GM18867 (cell line): Measurements from ENCODE around the gene FAM161A.

Experiments
- ATAC-seq: cut with Tn5 transposase; IDR thresholded peaks from one replicate; pipeline ENCODE4 v1.9.1; 2021; ENCODE audit warnings: mild to moderate bottlenecking, moderate library complexity; ENCODE audit not compliant: unreplicated experiment

FAM161A gene

DNA sequence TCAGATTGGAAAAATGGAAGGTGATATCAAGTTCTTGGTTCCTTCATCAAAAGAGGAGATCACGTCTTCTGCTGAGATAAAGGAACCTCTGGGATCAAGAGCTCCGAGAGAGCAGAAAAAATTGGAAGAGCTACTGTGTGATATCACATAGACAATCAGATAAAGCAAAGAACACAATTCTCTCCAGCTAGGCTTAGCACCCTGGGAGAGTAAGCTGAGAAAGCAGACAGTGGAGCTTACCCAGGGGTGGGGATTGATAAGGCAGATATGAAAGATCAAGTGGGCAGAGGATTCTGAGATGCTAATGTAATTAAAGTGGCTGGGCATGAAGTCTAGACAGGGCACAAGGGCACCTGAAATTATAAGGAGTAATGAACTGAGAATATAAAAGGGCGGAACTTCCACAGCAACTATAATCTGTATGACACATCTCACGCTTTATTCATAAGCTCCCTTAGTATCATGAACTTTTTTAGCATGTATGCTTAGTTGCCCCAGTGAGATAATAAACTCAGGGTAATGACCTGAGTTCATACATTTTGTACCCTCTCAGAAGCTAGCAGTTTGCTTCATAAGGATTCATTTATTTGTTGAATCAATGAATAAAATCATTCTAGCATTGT lies 65.8 kb downstream of the FAM161A start:
- no peak for ATAC-seq

DNA sequence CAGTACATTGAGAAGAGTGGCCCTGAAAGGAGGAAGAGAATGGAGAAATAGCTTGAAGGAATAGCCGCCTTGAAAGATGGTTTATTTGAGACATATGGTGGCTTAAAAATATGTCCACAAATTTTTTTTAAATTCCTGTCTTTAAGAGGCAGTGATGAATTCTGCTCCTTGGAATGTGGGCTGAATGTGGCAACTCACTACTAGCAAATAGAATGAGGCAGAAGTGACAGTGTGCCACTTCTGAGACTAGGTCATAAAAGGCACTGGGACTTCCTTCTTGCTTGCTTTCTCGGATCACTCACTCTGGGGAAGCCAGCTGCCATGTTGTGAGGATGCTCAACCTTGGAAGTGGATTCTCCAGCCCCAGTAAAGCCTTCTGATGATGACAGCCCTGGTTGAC lies 67.0 kb downstream of the FAM161A start:
- no peak for ATAC-seq

DNA sequence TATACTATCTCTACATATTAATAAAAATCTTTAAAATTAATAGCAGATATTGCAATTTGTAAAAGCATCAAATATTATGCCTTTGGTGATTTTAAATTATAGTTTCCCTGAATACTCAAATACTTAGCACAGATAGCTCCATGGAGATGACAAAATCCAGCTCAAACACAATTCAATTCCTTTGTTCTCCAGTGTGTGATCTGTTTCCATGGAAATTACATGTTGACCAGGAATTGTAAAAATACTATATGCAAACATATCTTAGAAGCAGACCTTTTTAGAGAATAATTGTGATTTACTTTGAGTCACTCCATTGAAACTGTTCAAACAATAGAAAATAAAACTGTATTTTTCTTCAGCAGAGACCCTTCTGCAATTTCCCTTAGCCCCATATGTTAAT lies 68.3 kb downstream of the FAM161A start:
- ATAC-seq: no peak

DNA sequence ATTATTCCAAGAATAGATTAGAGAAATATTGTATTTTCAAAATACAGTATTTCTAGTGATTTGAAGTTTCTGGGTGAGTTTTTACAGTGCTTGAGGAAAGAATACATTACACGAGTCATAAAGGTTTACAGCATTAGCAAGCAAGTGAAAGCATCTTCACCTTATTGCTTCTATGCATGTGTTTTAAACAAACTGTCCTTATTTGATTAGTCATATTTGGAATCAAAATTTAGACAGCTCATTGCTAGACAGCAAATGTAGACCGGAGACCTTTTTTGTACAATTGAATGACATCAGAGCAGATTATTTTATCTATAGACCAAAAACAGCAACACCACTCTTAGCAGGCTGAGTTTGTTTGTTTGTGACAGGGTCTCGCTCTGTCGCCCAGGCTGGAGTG lies 69.2 kb downstream of the FAM161A start:
- ATAC-seq: no peak

DNA sequence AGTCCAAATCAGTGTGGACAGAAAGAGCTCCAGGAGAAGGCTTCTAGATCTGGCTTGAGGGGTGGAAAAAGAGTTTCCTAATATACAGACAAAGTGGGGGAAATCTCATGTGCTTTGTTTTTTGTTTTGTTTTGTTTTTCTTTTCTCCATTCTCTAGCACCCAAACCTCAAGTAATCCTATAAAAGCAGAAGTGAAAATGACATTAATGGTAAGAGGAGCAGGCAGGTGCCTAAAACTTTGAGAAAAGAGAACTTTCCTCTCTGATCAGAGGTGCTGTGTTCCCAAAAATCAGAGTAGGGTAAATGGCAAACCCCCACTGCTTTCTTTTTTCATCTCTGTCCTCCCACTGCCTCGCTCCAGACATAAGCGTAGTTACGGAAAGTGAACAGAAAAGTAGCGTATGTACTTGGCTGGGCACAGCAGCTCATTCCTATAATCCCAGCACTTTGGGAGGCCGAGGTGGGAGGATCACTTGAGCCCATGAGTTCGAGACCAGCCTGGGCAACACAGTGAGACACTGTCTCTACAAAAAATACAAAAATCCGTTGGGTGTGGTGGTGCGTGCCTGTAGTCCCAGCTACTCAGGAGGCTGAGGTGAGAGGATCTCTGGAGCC lies 77.8 kb downstream of the FAM161A start:
- ATAC-seq: peak; percentile 77
